DOHH2 (cell line): ENCODE results near the gene FOXP4.
"Not testable (repeated sequence)": the region's sequence is repeated elsewhere in the genome, so short reads cannot be mapped to it uniquely, and the experiment has no call there.

ENCODE experiments used
- H3F3A ChIP-seq: fragments of 200-600 bp; sonication (generic), shearing (Covaris generic); 2 replicates; pipeline ENCODE4 v1.6.0; 2016; ENCODE audit warnings: antibody characterized with exemption, mild to moderate bottlenecking; ENCODE audit not compliant: control insufficient read depth, insufficient read depth
- H3K27ac ChIP-seq: fragments of 200-600 bp; sonication (generic); 2 replicates; pipeline ENCODE4 v1.5.1; 2014; ENCODE audit warnings: low read depth, mild to moderate bottlenecking, low read length, moderate library complexity
- H3K27me3 ChIP-seq: fragments of 200-600 bp; sonication (generic); 2 replicates; pipeline ENCODE4 v1.6.1; 2014; ENCODE audit warnings: mild to moderate bottlenecking, low read length, mixed read lengths; ENCODE audit not compliant: control insufficient read depth
- H3K36me3 ChIP-seq: fragments of 200-600 bp; sonication (generic); 2 replicates; pipeline ENCODE4 v1.6.1; 2014; ENCODE audit warnings: mild to moderate bottlenecking, low read length, moderate library complexity, mixed read lengths; ENCODE audit not compliant: control insufficient read depth
- H3K4me1 ChIP-seq: fragments of 200-600 bp; sonication (generic); 2 replicates; pipeline ENCODE4 v1.6.1; 2014; ENCODE audit warnings: mild to moderate bottlenecking, low read length, mixed read lengths; ENCODE audit not compliant: control insufficient read depth
- H3K4me2 ChIP-seq: fragments of 200-600 bp; sonication (generic); 2 replicates; pipeline ENCODE4 v1.6.0; 2014; ENCODE audit warnings: mild to moderate bottlenecking, low read length, moderate library complexity
- H3K4me3 ChIP-seq: fragments of 200-600 bp; sonication (generic); 2 replicates; pipeline ENCODE4 v1.5.1; 2014; ENCODE audit warnings: mild to moderate bottlenecking, low read length, mixed read lengths
- H3K79me2 ChIP-seq: fragments of 200-600 bp; sonication (generic); 2 replicates; pipeline ENCODE4 v1.6.1; 2014; ENCODE audit warnings: mild to moderate bottlenecking, low read length, mixed read lengths; ENCODE audit not compliant: control insufficient read depth
- H3K9me2 ChIP-seq: fragments of 200-600 bp; sonication (generic); replicated peaks from 2 replicates; pipeline ENCODE4 v1.6.1; 2014; ENCODE audit warnings: mild to moderate bottlenecking, low read length, mixed read lengths; ENCODE audit not compliant: control insufficient read depth
- H3K9me3 ChIP-seq: fragments of 200-600 bp; sonication (generic); 2 replicates; pipeline ENCODE4 v1.6.1; 2014; ENCODE audit warnings: antibody characterized with exemption, low read length, mixed read lengths; ENCODE audit not compliant: control insufficient read depth, insufficient read depth
- H4K20me1 ChIP-seq: fragments of 200-600 bp; sonication (generic); 2 replicates; pipeline ENCODE4 v1.6.0; 2014; ENCODE audit warnings: low read depth, mild to moderate bottlenecking, antibody characterized with exemption, low read length, moderate library complexity; ENCODE audit not compliant: control insufficient read depth, insufficient read depth
- CTCF ChIP-seq: fragments of 200-600 bp; sonication (generic); IDR thresholded peaks from one replicate; pipeline ENCODE4 v1.5.1; 2014; ENCODE audit warnings: antibody characterized with exemption, mild to moderate bottlenecking, low read depth, low read length; ENCODE audit not compliant: poor library complexity, severe bottlenecking
- EZH2phosphoT487 ChIP-seq: fragments of 200-600 bp; sonication (generic); IDR thresholded peaks from 2 replicates; pipeline ENCODE4 v1.6.1; 2017; ENCODE audit warnings: borderline replicate concordance, mild to moderate bottlenecking, antibody characterized with exemption, low read length, moderate library complexity, mixed read lengths

Gene FOXP4

GRCh38 chr6:41614715-41615114, 68.5 kb downstream of the FOXP4 start:
- TF ChIP-seq EZH2phosphoT487 (no peak), CTCF (no peak)

GRCh38 chr6:41615311-41615710, 69.1 kb downstream of the FOXP4 start:
- Histone ChIP-seq H3K79me2 (no peaks in the 10 kb centered on the region), H3K9me2 (no peaks in the 10 kb centered on the region), H4K20me1 (no peaks in the 10 kb centered on the region), H3F3A (no peaks in the 10 kb centered on the region), H3K4me3 (no peak overlapping the region), H3K9me3 (no peaks in the 10 kb centered on the region), H3K36me3 (no peaks in the 10 kb centered on the region), H3K27me3 (peaks cover 17% of the 10 kb centered on the region), H3K4me1 (no peaks in the 10 kb centered on the region), H3K4me2 (no peak overlapping the region), H3K27ac (no peak overlapping the region)
- TF ChIP-seq EZH2phosphoT487 (no peak), CTCF (no peak)

More at GRCh38 chr6:41614715-41615114, 68.5 kb downstream of the FOXP4 start:
- no peak overlapping the region for H3K4me2 ChIP-seq
- H3F3A ChIP-seq, result no peaks in the 10 kb centered on the region
- no peaks in the 10 kb centered on the region for H3K79me2 ChIP-seq
- H3K4me1 ChIP-seq, result no peaks in the 10 kb centered on the region
- H3K27ac ChIP-seq, result no peak overlapping the region
- H4K20me1 ChIP-seq, result no peaks in the 10 kb centered on the region
- peaks cover 14% of the 10 kb centered on the region for H3K27me3 ChIP-seq
- H3K9me2 ChIP-seq, result no peaks in the 10 kb centered on the region
- H3K36me3 ChIP-seq, result no peaks in the 10 kb centered on the region
- no peaks in the 10 kb centered on the region for H3K9me3 ChIP-seq
- H3K4me3 ChIP-seq, result no peak overlapping the region

- Histone ChIP-seq H3K27me3 (peaks cover 38% of the 10 kb centered on the region), H3K9me2 (no peaks in the 10 kb centered on the region), H3K4me2 (no peak overlapping the region), H3K9me3 (no peaks in the 10 kb centered on the region), H3K4me3 (no peak overlapping the region), H3F3A (no peaks in the 10 kb centered on the region), H4K20me1 (no peaks in the 10 kb centered on the region), H3K79me2 (no peaks in the 10 kb centered on the region), H3K36me3 (no peaks in the 10 kb centered on the region), H3K4me1 (no peaks in the 10 kb centered on the region), H3K27ac (no peak overlapping the region)
- TF ChIP-seq EZH2phosphoT487 (no peak), CTCF (no peak)
These were observed 72.4 kb downstream of the FOXP4 start for GRCh38 chr6:41618598-41618997.

- H3K9me3 ChIP-seq, H3K9me2 ChIP-seq, H3K4me3 ChIP-seq, H3K4me1 ChIP-seq, H3K36me3 ChIP-seq, H3K27ac ChIP-seq, H4K20me1 ChIP-seq, H3K4me2 ChIP-seq, H3F3A ChIP-seq, H3K79me2 ChIP-seq: not testable (repeated sequence)
- H3K27me3 ChIP-seq, result peaks cover 38% of the 10 kb centered on the region
These were observed 73.0 kb downstream of the FOXP4 start for GRCh38 chr6:41619193-41619592.
